GM19193 (cell line): Measurements from ENCODE around the gene BST2.

Experiments used
- POLR2A ChIP-seq: IDR thresholded peaks from 4 replicates; pipeline ENCODE4 v1.6.1; 2011; ENCODE audit not compliant: insufficient read depth, insufficient read length; ENCODE audit errors: extremely low read depth

Gene BST2

GRCh38 chr19:17379221-17379631 lies 26.2 kb downstream of the BST2 start:
- TF ChIP-seq POLR2A: no peak

- no peak for TF ChIP-seq POLR2A
Measured at GRCh38 chr19:17378271-17378670, 27.2 kb downstream of the BST2 start.

- TF ChIP-seq POLR2A: no peak
Measured at GRCh38 chr19:17376935-17377600, 28.4 kb downstream of the BST2 start, which contains the start of gene PLVAP. Gene PLVAP (minus strand): TSS chr19:17377342. CDS start chr19:17377288, 54 bp downstream.

- no peak for TF ChIP-seq POLR2A
Measured at GRCh38 chr19:17370026-17370587, 35.3 kb downstream of the BST2 start.

GRCh38 chr19:17365361-17365760 lies 40.1 kb downstream of the BST2 start:
- no peak for TF ChIP-seq POLR2A

GRCh38 chr19:17359905-17360800 lies 45.3 kb downstream of the BST2 start:
- no peak for TF ChIP-seq POLR2A

- TF ChIP-seq POLR2A: no peak
Measured at GRCh38 chr19:17358395-17358794, 47.0 kb downstream of the BST2 start.

GRCh38 chr19:17357724-17358123 lies 47.7 kb downstream of the BST2 start:
- no peak for TF ChIP-seq POLR2A

GRCh38 chr19:17357078-17357666 lies 48.3 kb downstream of the BST2 start:
- no peak for TF ChIP-seq POLR2A

- TF ChIP-seq POLR2A: no peak
Measured at GRCh38 chr19:17353386-17353785, 52.0 kb downstream of the BST2 start.
